Activated naive CD8-positive, alpha-beta T cell treated with anti-CD3 and anti-CD28 coated beads, Interleukin-2, amount 50 U/mL, for 24 hours (primary cell): ENCODE data around the gene THBS3.
A peak's percentile ranks its signal among the peaks of the same experiment; 100 is the strongest.
"Not testable (repeated sequence)": the region's sequence is repeated elsewhere in the genome, so short reads cannot be mapped to it uniquely, and the experiment has no call there.

Experiments
- ATAC-seq: fragments of 150-1000 bp; cut with Tn5 transposase; one replicate; pipeline ENCODE4 v1.10.0; 2021
- DNase-seq: peaks from one replicate; pipeline ENCODE4 v3.0.0; 2021
- H3K27ac Mint-ChIP-seq: one replicate; pipeline ENCODE4 v1.8.0; 2021; ENCODE audit warnings: mild to moderate bottlenecking, mixed read lengths
- H3K27me3 Mint-ChIP-seq: one replicate; pipeline ENCODE4 v1.8.0; 2021; ENCODE audit warnings: mixed read lengths
- H3K36me3 Mint-ChIP-seq: one replicate; pipeline ENCODE4 v1.8.0; 2021; ENCODE audit warnings: low read depth, mixed read lengths
- H3K4me1 Mint-ChIP-seq: one replicate; pipeline ENCODE4 v1.8.0; 2021; ENCODE audit warnings: mixed read lengths
- H3K4me3 Mint-ChIP-seq: one replicate; pipeline ENCODE4 v1.8.0; 2021; ENCODE audit warnings: mild to moderate bottlenecking, moderate library complexity, mixed read lengths
- H3K9me3 Mint-ChIP-seq: one replicate; pipeline ENCODE4 v1.8.0; 2021; ENCODE audit warnings: mixed read lengths

THBS3 gene

GRCh38 chr1:155225404-155225759, 17.7 kb upstream of the THBS3 start:
- H3K9me3 Mint-ChIP-seq, H3K27me3 Mint-ChIP-seq, DNase-seq, ATAC-seq: not testable (repeated sequence)
- H3K4me1 Mint-ChIP-seq = peaks cover 38% of the 10 kb centered on the region
- peaks cover 12% of the 10 kb centered on the region for H3K36me3 Mint-ChIP-seq
- H3K4me3 Mint-ChIP-seq = peak overlapping the region; percentile 95
- H3K27ac Mint-ChIP-seq = peak overlapping the region; percentile 52

GRCh38 chr1:155223047-155223446, 15.3 kb upstream of the THBS3 start:
- H3K4me1 Mint-ChIP-seq = peaks cover 44% of the 10 kb centered on the region
- DNase-seq = no peak
- no peak overlapping the region for H3K4me3 Mint-ChIP-seq
- H3K9me3 Mint-ChIP-seq = no peaks in the 10 kb centered on the region
- H3K36me3 Mint-ChIP-seq = peaks cover 12% of the 10 kb centered on the region
- H3K27me3 Mint-ChIP-seq = no peaks in the 10 kb centered on the region
- H3K27ac Mint-ChIP-seq = no peak overlapping the region
- ATAC-seq = no peak

- ATAC-seq, H3K9me3 Mint-ChIP-seq, DNase-seq, H3K27me3 Mint-ChIP-seq, H3K36me3 Mint-ChIP-seq, H3K4me3 Mint-ChIP-seq: not testable (repeated sequence)
- H3K27ac Mint-ChIP-seq = peak overlapping the region; percentile 19
- H3K4me1 Mint-ChIP-seq = peaks cover 24% of the 10 kb centered on the region
Measured at GRCh38 chr1:155220211-155220965, 12.7 kb upstream of the THBS3 start.

GRCh38 chr1:155219592-155220031, 11.9 kb upstream of the THBS3 start:
- H3K27ac Mint-ChIP-seq = peak overlapping the region; percentile 53

GRCh38 chr1:155218854-155219591, 11.3 kb upstream of the THBS3 start:
- H3K27ac Mint-ChIP-seq = peak overlapping the region; percentile 53
- no peak for DNase-seq
- no peaks in the 10 kb centered on the region for H3K9me3 Mint-ChIP-seq
- H3K27me3 Mint-ChIP-seq = no peaks in the 10 kb centered on the region
- no peak for ATAC-seq
- peak overlapping the region; percentile 15 for H3K4me3 Mint-ChIP-seq
- peaks cover 14% of the 10 kb centered on the region for H3K4me1 Mint-ChIP-seq
- no peaks in the 10 kb centered on the region for H3K36me3 Mint-ChIP-seq

More at GRCh38 chr1:155219592-155220031, 11.9 kb upstream of the THBS3 start:
- Mint-ChIP-seq H3K4me1 (peaks cover 18% of the 10 kb centered on the region), H3K36me3 (peaks cover 2% of the 10 kb centered on the region), H3K27me3 (no peaks in the 10 kb centered on the region), H3K9me3 (no peaks in the 10 kb centered on the region), H3K4me3 (no peak overlapping the region)
- ATAC-seq = no peak
- no peak for DNase-seq

- H3K4me3 Mint-ChIP-seq, ATAC-seq, H3K27me3 Mint-ChIP-seq, H3K27ac Mint-ChIP-seq, DNase-seq, H3K9me3 Mint-ChIP-seq: not testable (repeated sequence)
- H3K36me3 Mint-ChIP-seq = peaks cover 11% of the 10 kb centered on the region
- peaks cover 19% of the 10 kb centered on the region for H3K4me1 Mint-ChIP-seq
Measured at GRCh38 chr1:155214702-155215101, 7.0 kb upstream of the THBS3 start.

GRCh38 chr1:155212051-155212440, 4.3 kb upstream of the THBS3 start:
- H3K4me3 Mint-ChIP-seq, H3K27me3 Mint-ChIP-seq, H3K27ac Mint-ChIP-seq, H3K9me3 Mint-ChIP-seq, ATAC-seq, DNase-seq: not testable (repeated sequence)
- Mint-ChIP-seq H3K36me3 (peaks cover 11% of the 10 kb centered on the region), H3K4me1 (peaks cover 25% of the 10 kb centered on the region)

- Mint-ChIP-seq H3K4me1 (peaks cover 29% of the 10 kb centered on the region), H3K36me3 (peaks cover 11% of the 10 kb centered on the region)
- not testable (repeated sequence) for H3K27ac Mint-ChIP-seq, ATAC-seq, H3K9me3 Mint-ChIP-seq, DNase-seq, H3K27me3 Mint-ChIP-seq, H3K4me3 Mint-ChIP-seq
Measured at GRCh38 chr1:155211381-155212050, 3.8 kb upstream of the THBS3 start.

- no peaks in the 10 kb centered on the region for H3K27me3 Mint-ChIP-seq
- H3K4me1 Mint-ChIP-seq = peaks cover 29% of the 10 kb centered on the region
- H3K9me3 Mint-ChIP-seq = no peaks in the 10 kb centered on the region
- ATAC-seq (no peak), DNase-seq (no peak)
- peak overlapping the region; percentile 94 for H3K27ac Mint-ChIP-seq
- H3K36me3 Mint-ChIP-seq = peaks cover 11% of the 10 kb centered on the region
- peak overlapping the region; percentile 93 for H3K4me3 Mint-ChIP-seq
Measured at GRCh38 chr1:155210314-155211104, 2.8 kb upstream of the THBS3 start.

GRCh38 chr1:155209312-155209721, 1.6 kb upstream of the THBS3 start:
- H3K27me3 Mint-ChIP-seq = no peaks in the 10 kb centered on the region
- peaks cover 29% of the 10 kb centered on the region for H3K4me1 Mint-ChIP-seq
- ATAC-seq (no peak), DNase-seq (no peak)
- peak overlapping the region; percentile 94 for H3K27ac Mint-ChIP-seq
- no peaks in the 10 kb centered on the region for H3K9me3 Mint-ChIP-seq
- H3K4me3 Mint-ChIP-seq = peak overlapping the region; percentile 93
- peaks cover 11% of the 10 kb centered on the region for H3K36me3 Mint-ChIP-seq

- peak within 1 kb of the TSS; percentile 93 for H3K4me3 Mint-ChIP-seq
- peak within 1 kb of the TSS; percentile 94 for H3K27ac Mint-ChIP-seq
- no peaks in the 10 kb centered on the region for H3K27me3 Mint-ChIP-seq
- peaks cover 29% of the 10 kb centered on the region for H3K4me1 Mint-ChIP-seq
- peaks cover 11% of the 10 kb centered on the region for H3K36me3 Mint-ChIP-seq
- no peaks in the 10 kb centered on the region for H3K9me3 Mint-ChIP-seq
- ATAC-seq (peak; percentile 84), DNase-seq (peak; percentile 91)
Measured at GRCh38 chr1:155208541-155209311, 1.0 kb upstream of the THBS3 start, which contains the start of gene MTX1. Gene MTX1, plus strand, starts transcription at chr1:155208695. Its CDS starts 110 bp downstream, at chr1:155208805.

GRCh38 chr1:155206891-155207805, 549 bp downstream of the THBS3 start:
- Mint-ChIP-seq H3K4me3 (peak overlapping the region; percentile 56), H3K27ac (peak overlapping the region; percentile 62), H3K27me3 (no peaks in the 10 kb centered on the region), H3K4me1 (peaks cover 29% of the 10 kb centered on the region), H3K36me3 (peaks cover 11% of the 10 kb centered on the region), H3K9me3 (no peaks in the 10 kb centered on the region)
- DNase-seq (peak; percentile 94), ATAC-seq (peak; percentile 53)
